HG02870 (cell line): ENCODE results near the gene PTPA.

Experiments
- ATAC-seq: cut with Tn5 transposase; IDR thresholded peaks from one replicate; pipeline ENCODE4 v1.9.1; 2021; ENCODE audit warnings: mild to moderate bottlenecking, moderate library complexity; ENCODE audit not compliant: unreplicated experiment

PTPA gene

GRCh38 chr9:129081388-129081904 lies 29.8 kb upstream of the PTPA start:
- no peak for ATAC-seq

GRCh38 chr9:129084087-129084486 lies 27.1 kb upstream of the PTPA start:
- ATAC-seq: no peak

GRCh38 chr9:129089246-129089645 lies 22.0 kb upstream of the PTPA start:
- no peak for ATAC-seq

- ATAC-seq: no peak
These were observed 17.4 kb upstream of the PTPA start for GRCh38 chr9:129093602-129094386.

- no peak for ATAC-seq
These were observed 16.6 kb upstream of the PTPA start for GRCh38 chr9:129094387-129095169.

- ATAC-seq: no peak
These were observed 16.0 kb upstream of the PTPA start for GRCh38 chr9:129095170-129095667.

GRCh38 chr9:129095908-129096307 lies 15.3 kb upstream of the PTPA start:
- ATAC-seq: no peak

- no peak for ATAC-seq
These were observed 13.4 kb upstream of the PTPA start for GRCh38 chr9:129097671-129098306.

GRCh38 chr9:129098328-129098727 lies 12.9 kb upstream of the PTPA start:
- no peak for ATAC-seq

- ATAC-seq: no peak
These were observed 10.6 kb upstream of the PTPA start for GRCh38 chr9:129100383-129101169.

- ATAC-seq: no peak
These were observed 9.9 kb upstream of the PTPA start for GRCh38 chr9:129101279-129101678.

- no peak for ATAC-seq
These were observed 9.1 kb upstream of the PTPA start for GRCh38 chr9:129102095-129102525.

GRCh38 chr9:129102791-129103594 lies 8.2 kb upstream of the PTPA start:
- ATAC-seq: no peak

GRCh38 chr9:129103595-129103965 lies 7.6 kb upstream of the PTPA start:
- no peak for ATAC-seq

GRCh38 chr9:129104051-129104450 lies 7.2 kb upstream of the PTPA start:
- ATAC-seq: no peak

- ATAC-seq: no peak
These were observed 5.1 kb upstream of the PTPA start for GRCh38 chr9:129105857-129106694.

- no peak for ATAC-seq
These were observed 3.6 kb upstream of the PTPA start for GRCh38 chr9:129107651-129108050.

- ATAC-seq: no peak
These were observed 3.0 kb upstream of the PTPA start for GRCh38 chr9:129108083-129108804.
